GM18507 (cell line): ENCODE results near the gene KRT81.
"Not testable (repeated sequence)": the region's sequence is repeated elsewhere in the genome, so short reads cannot be mapped to it uniquely, and the experiment has no call there.

ENCODE experiments used
- DNase-seq: peaks from one replicate; pipeline ENCODE4 v3.0.0; 2011; ENCODE audit warnings: low read depth; ENCODE audit not compliant: insufficient read length; ENCODE audit errors: extremely low spot score
- FAIRE-seq: peaks from 2 replicates; lab custom pipeline; 2011; peaks lifted over from hg19 to GRCh38; lab: Jason Lieb, UNC

KRT81 gene

DNA sequence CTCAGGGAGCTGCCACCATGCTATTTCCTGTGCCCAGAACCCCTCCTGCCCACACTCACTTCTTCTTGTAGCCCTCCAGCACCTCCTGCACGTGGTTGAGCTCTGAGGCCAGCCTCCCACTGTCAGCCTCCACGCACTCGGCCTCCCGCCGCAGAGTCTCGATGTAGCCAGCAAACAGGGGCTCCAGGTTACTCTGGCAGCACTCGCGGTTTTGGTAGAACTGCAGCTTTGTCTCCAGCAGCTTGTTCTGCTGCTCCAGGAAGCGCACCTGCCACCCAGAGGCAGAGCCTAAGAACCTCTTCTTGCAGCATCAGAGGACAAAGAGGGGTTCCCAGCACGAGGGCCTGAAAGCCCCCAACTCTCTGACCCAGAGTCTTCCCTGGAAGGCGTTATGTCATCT lies 27.8 kb upstream of the KRT81 start:
- FAIRE-seq (no peak), DNase-seq (no peak)

DNA sequence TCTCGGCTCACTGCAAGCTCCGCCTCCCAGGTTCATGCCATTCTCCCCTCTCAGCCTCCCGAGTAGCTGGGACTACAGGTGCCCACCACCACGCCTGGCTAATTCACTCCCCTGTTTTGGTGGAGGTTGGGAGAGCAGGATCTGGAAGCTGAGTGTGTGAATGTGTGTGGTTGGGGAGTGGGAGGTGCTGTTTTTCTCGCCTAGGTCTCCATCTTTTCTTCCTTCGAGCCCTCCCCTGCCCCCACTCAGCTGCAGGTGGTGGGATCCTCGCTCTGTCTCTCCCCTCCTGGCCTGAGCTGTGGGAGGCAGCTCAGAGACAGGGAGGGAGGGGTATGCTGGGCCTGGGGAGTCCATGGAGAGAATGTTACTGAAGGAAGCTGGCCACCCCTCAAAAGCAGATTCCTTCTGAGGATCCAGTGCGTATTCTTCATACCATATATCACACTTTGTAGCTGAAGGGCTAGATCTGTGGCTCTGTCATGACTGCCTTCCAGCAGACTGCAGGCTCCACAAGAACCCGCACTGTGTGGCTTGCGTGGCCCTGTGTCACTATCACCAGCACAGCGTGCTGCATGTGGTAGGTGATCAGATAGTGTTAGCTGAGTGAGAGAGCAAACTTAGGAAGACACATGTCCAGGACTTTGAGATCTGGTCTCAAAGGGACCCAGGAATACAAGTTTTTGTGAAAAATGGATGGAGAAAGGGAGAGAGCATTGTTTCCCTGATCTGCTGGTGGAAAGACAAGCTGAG lies 27.1 kb upstream of the KRT81 start:
- DNase-seq (no peak), FAIRE-seq (no peak)

DNA sequence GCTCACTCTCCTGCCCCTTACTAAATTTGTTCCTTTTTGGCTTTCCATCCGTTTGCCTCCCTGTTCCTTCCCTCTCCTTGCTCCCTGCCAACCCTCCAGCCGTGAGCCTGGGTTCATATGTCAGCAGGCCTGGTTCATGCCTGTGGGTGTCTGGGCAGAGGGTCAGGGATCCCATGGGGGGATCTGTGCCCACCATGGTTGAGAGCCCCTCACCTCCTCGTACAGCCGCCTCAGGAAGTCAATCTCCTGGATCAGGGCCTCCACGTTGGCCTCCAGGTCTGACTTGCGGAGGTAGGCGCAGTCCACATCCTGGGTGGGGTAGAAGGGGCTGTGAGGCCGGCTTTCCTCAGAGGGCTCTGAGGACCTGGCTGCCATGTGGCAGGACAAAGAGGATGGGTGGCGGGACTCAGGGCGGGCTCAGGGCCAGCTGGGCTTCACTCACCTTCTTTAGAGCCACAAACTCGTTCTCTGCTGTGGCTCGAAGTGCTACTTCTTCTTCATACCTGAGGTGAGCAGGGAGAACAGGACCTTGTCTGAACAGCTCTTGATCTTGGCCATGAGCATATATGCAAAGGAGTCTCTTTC lies 26.2 kb upstream of the KRT81 start:
- FAIRE-seq, result no peak
- no peak for DNase-seq

DNA sequence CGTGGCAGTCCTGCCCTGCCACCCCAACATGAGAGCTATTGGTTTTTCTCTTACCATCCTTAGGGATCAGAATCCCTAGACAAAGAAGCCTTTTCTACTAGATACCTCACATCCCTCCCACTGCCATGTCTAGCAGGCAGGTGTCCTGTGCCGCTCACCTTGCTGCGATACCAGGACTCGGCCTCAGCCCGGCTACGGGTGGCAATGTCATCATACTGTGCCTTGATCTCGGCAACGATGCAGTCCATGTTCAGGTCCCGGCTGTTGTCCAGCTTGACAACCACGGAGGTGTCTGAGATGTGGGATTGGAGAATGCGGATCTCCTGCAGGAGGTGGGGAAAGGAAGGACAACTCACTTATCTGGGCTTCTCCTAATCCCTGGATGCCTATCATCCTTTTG lies 25.4 kb upstream of the KRT81 start:
- FAIRE-seq, result no peak
- no peak for DNase-seq

DNA sequence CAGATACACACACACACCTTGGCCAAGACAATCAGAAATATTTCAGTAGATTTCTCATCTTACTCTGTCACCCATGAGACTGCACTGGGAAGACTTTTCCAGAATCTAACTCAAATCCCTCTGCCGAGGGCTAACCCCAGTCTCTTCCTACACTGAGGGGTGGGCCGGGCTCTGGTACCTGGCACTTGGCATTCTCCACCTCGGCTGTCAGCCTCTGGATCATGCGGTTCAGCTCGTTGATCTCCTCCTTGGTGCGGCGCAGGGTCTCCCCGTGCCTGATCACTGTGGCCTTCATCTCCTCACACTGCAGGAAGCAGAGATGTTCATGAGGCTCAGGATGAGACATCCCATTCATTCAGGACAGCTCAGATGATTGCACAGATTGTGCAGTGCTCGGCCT lies 25.0 kb upstream of the KRT81 start:
- DNase-seq (no peak), FAIRE-seq (no peak)

DNA sequence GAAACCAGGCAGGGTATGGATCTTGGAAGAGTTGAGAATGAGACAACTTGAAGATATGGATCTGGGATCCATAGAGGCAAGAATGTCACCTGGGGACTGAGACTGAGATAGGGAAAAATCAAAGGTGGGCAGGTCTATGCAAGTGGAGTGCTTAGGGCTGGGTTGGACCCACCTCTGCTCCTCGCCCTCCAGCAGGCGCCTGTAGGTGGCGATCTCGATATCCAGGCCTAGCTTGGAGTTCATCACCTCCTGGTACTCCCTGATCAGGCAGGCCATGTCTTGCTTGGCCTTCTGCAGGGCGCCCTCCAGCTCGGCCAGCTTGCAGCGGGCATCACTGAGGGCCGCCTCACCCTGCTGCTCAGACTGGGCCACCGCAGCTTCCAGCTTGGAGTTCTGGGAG lies 24.4 kb upstream of the KRT81 start:
- FAIRE-seq, DNase-seq: not testable (repeated sequence)

DNA sequence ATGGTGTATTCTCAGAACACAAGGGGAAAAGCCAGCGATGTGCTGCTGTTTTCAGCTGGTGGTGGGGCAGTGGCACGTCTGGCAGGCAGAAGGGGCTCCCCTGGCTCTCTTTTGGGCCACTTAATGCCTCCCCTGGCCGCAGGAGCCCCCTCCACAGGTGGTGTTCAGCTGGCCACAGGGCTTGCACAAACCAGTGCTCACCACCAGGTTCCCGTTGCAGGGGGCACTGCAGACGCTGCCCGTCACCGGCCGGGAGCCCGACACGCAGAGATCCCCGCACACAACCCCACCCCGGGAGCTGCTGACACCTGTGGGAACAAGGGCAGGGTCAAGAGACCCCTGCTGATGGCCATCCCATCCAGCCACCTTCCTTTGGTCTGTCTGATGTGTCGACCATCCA lies 23.2 kb upstream of the KRT81 start:
- no peak for FAIRE-seq
- no peak for DNase-seq

DNA sequence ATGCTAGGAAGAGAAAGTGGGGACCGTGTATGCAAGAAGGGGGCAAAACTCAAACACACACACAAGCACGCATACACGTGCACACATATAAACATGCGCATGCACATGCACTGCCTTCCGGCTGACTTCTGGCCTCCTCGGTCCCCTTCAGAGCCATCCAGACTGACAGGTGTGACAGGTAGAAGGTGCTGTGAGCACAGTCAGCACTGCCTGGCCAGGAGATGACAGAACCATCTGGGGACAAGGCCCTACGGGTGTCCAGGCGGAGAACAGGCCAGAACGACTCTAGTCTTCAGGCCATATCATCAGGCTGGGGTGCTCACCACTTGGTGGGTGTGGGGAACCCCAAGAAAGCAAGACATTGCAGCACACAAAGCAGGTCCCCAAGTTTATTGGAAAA lies 22.6 kb upstream of the KRT81 start:
- DNase-seq (no peak), FAIRE-seq (no peak)

DNA sequence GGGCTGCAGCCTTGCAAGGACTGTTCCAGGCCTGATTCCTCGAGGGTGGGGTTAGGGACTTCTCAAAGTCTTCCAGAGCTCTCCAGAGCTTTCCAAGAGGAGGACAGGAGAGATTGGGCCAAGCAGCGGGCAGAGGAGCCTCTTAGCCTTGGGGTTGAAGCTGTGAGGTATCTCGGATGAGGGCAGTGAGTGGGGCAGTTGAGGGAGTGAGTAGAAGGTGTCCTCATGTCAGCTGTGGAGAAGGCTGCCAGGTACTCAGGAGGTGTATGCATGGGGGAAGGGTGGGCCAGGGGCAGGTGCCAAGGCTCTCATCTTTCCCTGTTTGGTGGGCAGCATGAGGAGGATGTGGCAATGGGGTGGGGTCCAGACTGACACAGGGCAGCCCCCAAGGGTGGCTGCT lies 22.1 kb upstream of the KRT81 start:
- FAIRE-seq (no peak), DNase-seq (no peak)

DNA sequence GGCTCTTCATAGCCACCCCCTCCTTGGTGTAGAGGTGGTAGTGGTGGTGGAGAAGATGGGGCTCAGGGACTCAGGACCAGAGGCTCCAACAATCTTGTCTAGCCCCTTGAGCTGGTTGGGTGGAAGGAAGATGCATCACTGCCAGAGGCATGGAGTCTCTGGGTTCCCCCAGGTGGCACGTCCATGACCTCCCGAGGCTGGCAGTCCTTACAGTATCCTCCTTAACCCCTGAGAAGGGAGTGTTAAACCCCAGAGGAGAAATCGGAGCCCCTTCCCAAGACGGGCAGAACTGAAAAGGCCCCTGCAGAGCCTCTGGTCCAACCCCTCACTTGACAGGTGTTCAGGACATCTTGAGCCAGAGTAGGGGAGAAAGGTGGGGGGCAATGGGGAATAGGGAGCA lies 20.8 kb upstream of the KRT81 start:
- no peak for FAIRE-seq

DNA sequence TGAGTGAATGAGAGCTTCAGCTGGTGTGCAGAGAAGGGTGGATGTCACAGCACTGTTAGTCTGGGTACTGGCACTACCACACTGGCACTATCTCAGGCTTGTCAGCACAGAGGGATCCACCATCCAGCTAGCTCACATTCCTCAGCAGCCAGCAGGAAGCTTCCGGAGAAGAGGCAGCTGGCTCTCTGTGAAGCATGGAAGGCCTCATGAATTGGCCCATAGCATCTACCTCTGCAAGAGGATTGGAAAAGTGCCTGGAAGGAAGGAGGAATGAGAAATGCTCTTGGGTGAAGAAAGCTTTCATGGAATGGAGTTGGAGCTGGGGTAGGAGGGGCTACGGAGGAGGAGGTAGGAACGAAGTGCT lies 19.9 kb upstream of the KRT81 start:
- no peak for DNase-seq
- no peak for FAIRE-seq

More for the DNA sequence above, 20.8 kb upstream of the KRT81 start:
- no peak for DNase-seq

DNA sequence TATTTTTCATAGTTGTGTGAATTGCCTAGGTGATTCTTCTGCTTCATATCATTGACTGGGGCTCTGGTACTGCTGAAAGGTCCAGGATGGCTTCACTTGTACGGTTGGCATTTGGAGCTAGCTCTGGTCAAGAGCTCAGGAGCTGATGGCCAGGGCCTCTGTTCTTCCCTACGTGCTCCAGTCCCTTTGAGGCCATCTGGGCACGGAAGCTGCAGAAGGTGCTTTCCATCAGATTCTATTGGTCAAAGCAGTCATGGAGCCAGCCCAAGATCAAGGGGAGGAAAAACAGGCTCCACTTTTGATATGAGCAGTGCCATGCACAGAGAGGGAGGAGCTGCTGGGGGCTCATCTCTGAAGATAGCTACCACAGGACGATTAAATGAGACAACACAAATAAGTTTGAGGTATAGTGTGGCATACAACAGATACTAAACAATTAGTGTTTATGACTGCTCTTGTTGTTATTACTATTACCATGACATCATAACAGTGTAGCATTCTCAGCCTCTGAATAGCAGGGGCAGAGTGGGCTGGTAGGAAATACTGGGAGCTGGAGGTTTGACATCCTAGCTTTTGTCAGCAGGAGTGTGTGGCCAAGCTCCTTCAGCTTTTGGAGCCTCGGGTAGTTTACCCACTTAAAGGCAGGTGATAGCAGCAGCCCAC lies 19.4 kb upstream of the KRT81 start:
- DNase-seq, result no peak
- FAIRE-seq, result no peak

DNA sequence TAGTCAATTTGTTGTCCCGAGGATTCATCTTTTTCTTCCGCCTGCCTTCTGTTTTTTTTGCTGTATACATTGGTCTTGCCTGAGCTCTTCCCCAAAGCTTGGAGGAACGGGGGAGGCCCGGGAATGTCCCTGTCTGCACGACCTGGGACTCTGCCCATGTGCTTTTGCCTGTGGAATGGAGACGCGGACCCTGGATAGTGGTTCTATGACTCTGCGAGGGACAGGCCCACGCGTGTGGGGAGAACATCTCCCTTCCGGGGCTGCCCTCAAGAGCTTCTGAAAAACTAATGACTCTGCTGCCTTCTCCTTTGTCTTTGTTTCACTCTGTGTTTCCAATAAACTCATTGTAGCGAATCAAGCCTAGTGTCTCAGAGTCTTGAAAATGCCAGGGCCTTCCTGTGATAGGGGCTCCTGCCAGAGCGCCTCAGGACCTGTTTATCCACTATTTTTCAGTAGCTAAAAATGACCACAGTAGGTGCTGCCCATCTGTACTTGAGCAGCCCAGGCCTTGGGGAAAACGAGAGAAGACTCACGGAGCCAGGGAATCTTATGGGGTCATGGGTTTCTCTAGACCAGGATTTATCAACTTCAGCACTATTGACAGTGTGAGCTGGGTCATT lies 17.6 kb upstream of the KRT81 start:
- DNase-seq (no peak), FAIRE-seq (no peak)

DNA sequence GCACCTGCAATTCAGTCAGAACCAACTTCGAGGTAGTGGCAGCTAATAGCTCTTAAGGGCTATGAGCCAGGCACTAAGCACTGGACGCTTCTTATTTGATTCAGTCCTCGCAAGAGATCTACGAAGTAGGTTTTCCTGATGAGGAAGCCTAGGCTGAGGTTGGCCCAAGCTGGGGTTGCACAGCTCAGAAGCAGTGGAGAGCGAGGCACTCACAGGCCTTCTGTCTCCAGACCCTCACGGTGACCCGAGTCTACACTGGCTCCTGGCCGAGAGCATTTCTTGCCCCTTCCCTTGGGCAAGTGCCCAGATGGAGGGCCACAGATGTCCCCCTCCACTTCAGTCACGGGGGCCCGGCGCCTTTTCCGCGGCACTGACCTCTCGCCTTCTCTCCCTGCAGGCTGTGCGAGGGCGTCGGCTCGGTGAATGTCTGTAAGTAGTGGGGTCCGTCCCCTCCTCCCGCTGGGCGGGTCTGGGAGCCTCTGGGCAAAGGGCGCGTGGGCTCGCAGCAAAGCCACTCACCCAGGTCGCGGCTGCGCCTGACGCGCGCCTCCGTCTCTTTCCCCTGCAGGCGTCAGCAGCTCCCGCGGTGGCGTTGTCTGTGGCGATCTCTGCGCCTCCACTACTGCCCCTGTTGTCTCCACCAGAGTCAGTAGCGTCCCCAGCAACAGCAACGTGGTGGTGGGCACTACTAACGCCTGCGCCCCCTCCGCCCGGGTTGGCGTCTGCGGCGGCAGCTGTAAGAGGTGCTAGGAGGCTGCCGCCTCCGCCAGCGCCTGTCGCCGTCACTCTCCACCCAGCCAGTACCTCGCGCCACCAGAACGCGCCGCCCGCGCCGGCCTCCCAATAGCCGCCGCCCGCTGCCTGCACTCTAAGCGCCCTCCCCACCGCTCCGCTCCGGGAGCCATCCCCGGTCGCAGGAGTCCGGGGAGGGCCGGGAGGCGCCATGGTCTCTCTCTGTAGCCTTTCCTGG lies 16.8 kb upstream of the KRT81 start:
- no peak for DNase-seq
- FAIRE-seq, result no peak

DNA sequence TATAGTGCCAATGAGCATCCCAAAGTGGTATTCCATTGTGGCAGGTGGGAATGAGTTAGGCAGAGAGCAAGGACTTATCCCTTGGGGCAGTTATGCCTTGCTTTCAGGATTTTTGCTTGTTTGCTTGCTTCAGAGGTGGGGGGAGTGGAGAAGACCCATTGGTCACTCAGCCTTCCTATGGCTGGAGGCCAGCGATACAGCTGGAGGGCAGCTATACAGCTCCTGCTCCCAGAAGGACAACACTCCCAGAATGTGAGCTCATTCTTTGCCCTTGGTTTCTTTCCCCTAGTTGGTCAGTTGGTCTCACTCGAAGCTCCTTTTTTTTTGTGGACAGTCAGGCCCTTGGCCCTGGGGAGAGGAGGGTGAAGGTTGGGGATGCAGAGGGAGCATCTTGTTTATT lies 15.4 kb upstream of the KRT81 start:
- FAIRE-seq (no peak), DNase-seq (no peak)

DNA sequence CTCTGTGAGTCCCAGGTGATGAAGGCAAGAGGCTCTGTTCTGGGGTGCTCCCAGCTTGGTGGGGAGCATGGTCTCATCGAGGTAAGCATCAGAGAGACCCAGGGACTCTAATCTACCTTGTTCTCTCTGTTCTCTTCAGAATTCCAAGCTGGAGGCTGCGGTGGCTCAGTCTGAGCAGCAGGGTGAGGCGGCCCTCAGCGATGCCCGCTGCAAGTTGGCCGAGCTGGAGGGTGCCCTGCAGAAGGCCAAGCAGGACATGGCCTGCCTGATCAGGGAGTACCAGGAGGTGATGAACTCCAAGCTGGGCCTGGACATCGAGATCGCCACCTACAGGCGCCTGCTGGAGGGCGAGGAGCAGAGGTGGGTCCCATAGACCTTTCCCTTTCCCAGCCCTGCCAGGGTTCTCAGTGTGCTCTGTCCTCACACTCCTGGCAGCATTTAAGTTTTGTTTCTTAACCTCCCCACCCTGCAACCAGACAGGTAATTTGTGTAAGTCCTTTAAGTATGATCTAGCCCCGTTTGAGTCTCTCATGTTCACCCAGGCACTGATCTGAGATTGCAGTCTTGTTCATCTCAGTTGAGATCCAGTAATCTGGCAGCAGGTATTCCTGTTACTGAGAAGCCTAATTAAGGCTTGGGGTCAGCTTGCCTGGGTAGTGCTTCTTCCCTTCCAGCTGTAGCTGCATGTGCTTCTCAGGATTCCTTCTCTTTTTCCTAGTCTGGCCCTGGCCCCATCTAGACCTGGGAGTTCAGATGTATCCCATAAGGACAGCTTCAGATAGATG lies 14.8 kb upstream of the KRT81 start:
- DNase-seq, result no peak
- no peak for FAIRE-seq

DNA sequence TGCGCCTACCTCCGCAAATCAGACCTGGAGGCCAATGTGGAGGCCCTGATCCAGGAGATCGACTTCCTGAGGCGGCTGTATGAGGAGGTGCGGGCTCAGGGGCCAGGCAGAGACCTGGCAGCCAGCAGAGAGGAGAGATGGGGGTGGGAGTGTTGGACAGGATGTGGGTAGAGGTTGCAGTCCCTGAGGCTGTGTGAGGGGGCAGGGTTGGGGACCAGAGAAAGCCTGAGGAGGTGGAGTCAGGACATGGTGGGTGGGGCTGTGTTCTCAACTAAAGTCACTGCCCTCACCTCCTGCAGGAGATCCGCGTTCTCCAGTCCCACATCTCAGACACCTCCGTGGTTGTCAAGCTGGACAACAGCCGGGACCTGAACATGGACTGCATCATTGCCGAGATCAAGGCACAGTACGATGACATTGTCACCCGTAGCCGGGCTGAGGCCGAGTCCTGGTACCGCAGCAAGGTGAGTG lies 13.6 kb upstream of the KRT81 start:
- not testable (repeated sequence) for DNase-seq
- FAIRE-seq, result peak; percentile 97

DNA sequence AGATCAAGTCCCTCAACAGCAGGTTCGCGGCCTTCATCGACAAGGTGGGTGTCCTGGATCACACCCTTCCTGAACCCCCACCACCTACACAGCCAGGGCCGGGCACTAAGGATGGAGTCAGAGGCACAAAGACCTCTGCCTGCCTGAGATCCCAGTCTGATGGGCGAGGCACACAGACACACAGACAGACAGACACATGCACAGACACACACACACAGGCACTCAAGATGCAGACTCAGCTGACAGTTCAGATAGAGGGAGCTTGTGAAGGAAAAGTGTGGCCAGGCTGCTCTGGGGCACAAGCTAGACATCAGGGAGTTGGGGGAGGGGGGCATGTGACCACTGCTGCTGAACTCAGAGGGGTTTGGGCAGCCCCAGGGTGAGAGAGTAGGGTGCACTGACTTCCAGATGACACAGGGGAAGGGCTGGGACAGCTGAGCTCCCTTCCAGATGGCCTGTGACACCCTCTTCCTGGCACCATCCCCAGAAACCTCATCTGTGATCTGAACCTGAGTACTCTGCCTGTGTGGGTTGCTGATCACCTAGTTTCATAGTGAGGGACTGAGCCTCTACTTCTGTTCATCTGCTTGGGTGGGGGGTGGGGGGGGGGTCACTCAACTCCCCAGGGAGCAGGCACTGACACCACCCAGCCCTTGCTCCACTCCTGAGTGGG lies 11.0 kb upstream of the KRT81 start:
- not testable (repeated sequence) for DNase-seq, FAIRE-seq
